T-helper 1 cell treated with Interleukin-12 subunit alpha and Interleukin-12 subunit beta and Interleukin-4 antibody, amounts not matched to agents 30 ng/mL and 1 ng/mL, for 36 hours (primary cell): ENCODE results near the gene PDP2. TPM values are rescaled to one million over a fixed set of nuclear protein-coding genes. Genes with fewer than 3 reads are reported as not detected.

Source experiments
- intact Hi-C: fragments of 100-400 bp; cut with micrococcal nuclease; formaldehyde crosslinking; loops from one replicate; pipeline ENCODE4 v1.15.1; 2024
- total RNA-seq: library from RNA; stranded (reverse); gene quantifications from 2 replicates; pipeline ENCODE4 v1.2.3, GENCODE V29; 2022

The PDP2 gene
- total RNA-seq, 1 donor from 2014 or later = 30.8 TPM

GRCh38 chr16:66902648-66903543, 22.6 kb downstream of the PDP2 start:
- intact Hi-C loops = no loop called here

- intact Hi-C loops = no loop called here
Measured at GRCh38 chr16:66903544-66904427, 23.5 kb downstream of the PDP2 start.

- intact Hi-C loops = no loop called here
Measured at GRCh38 chr16:66904428-66904845, 24.1 kb downstream of the PDP2 start.

GRCh38 chr16:66904846-66905632, 24.7 kb downstream of the PDP2 start:
- intact Hi-C loops = no loop called here

GRCh38 chr16:66905633-66906539, 25.6 kb downstream of the PDP2 start:
- intact Hi-C loops = no loop called here

DNA sequence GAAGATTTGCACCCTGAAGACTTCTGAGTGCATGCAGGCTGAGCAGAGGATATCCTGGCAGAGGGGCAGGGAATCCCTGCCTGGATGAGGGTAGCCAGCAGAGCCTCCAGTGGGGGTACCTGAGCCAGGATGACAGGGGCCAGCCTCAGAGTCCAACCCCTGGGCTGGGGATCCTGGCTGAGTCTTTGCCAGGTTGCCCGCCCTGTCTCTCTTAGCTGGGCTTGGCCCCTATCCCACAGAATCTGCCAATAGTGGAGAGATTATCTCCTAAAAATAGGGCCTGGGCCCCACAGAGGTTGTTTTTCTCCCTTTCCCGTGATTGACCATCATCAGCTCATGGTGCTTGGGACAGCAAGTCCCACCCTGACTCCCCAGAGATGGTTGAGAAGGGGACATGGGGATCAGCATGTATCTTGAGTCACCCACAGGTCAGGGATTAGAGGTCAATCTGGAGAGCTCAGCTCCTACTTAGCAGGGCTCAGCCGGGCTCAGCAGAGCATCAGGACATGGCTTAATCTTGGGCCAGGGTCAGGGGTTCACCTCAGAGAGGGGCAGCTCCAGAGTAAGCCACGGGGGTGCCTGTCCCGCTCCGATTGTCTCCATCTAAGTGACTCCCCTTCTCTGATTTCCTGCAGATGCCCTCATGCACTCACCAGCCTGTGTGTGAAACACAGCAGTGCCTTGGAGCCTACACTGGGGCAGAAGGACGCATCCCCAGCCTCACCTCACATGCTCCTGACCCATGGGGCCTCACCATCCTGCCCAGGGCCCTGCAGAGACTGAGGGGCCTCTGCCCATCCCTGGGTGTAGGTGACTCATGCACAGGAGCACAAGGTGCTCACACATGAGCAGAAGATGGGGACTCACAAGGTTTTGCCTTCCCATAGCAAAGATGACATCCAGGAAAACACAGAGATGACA, 26.9 kb downstream of the PDP2 start:
- intact Hi-C loops = no loop called here

DNA sequence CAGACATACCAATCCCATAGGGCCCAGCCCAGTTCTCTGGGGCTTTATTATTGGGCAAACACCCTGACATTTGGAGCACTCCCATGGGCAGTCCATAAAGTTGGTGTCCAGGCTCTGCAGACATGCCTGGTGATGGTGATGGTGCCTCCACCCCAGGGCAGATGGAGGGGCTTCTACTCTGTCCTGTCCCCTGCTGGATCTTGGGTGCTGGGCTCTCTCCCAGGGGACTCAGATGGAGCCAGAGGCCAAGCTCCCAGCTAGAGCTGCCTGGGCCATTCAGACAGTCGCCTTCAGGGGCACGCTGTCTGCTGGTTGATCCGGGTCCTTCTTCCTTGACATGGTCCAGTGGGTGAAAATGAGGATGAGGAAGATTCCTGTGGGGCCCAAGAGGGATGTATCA, 27.8 kb downstream of the PDP2 start:
- intact Hi-C loops = no loop called here

GRCh38 chr16:66908762-66909559, 28.6 kb downstream of the PDP2 start:
- intact Hi-C loops = no loop called here

- intact Hi-C loops = no loop called here
Measured at GRCh38 chr16:66910175-66910940, 30.0 kb downstream of the PDP2 start.

DNA sequence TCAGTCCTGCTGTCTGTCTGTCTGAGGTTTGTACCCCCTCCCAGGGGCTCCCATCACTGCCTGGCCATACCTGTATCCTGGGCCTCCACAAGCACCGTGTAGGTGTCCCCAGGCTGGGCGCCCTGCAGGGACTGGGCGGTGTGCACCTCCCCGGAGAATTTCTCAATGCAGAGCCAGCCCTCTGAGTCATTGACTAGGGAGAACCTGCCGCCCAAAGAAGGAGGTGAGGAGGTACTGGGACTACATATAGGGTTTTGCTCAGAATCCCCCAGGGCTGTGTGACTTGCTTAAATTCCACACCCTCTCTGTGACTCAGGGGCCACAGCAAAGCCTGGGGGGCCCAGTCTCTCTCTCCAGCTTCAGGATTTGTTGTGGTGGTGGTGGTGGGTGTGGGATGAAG, 30.8 kb downstream of the PDP2 start:
- intact Hi-C loops = no loop called here

DNA sequence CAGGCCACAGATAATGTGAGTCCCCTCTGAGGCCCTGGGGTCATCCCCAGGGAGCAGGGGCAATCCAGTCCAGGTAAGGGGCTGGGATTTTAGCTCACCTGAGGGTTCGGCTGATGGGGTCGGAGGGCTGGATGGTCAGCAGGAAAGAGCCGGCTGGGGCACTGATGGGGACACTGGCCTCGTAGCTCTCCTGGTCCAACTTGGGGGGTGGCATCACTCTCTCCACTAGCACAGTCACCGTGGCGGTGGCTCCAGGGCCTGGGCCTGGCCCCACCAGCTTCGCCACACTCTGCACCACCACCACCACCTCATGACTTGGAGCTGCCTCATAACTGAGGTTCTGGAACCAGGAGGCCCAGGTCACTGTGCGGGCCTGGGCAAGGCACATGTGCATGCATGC, 31.5 kb downstream of the PDP2 start:
- intact Hi-C loops = no loop called here

GRCh38 chr16:66913081-66913480, 32.8 kb downstream of the PDP2 start:
- intact Hi-C loops = no loop called here

DNA sequence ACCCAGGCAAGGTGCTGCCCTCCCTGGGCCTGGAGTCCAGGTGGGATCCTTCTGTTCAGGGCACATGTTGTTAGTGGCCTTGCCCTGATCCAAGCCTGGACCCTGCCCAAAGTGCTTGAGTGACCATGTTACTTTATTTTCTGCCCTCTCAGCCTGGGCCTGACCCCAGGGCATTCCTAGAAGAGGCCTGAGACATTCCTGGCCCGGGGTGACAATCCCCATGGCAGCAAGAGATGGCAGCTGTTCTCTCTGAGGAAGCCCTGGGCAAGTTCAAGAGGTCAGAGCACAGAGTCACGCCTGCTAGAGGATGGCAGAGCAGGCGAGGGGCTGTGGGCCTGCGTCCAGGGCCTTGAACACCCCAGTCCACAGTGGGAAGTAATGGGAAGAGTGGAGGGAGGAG, 33.4 kb downstream of the PDP2 start:
- intact Hi-C loops = no loop called here

DNA sequence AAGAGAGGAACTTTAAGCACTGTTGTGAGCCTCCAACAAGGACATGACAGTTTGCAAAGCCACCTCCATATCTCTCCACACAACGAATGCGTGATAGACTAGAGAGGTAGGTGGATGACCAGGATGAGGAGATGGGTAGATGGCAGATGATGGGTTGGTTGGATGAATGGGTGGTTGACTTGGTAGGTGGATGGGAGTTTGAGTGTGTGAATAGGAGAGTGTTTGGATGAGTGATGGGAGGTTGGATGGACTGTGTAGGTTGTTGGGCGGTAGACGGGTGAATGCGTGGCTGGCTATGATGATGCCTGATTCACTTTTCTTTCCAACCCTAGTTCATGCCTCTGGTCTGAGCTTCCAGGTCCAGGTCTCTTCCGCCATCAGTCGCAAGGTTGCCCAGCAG, 34.2 kb downstream of the PDP2 start:
- intact Hi-C loops = no loop called here

DNA sequence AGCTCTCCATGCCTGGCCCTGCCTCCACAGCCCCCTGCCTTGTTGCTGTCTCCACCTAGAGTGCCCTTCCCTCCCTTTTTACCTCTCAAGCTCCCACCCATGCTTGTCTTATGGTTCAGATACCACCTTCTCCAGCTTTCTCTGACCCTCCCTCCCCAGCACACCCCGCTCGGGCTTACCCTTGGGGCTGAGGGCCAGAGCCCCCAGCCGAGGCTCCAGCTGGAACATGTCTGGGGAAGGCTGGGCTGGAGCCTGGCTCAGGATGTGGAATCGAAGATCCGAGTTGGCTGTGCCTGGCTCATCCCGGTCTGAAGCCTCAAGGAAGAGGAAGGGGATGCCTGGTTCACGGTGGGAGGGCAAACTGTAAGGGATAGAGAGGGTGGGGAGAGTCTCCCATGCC, 34.7 kb downstream of the PDP2 start:
- intact Hi-C loops = no loop called here

GRCh38 chr16:66916518-66916917, 36.2 kb downstream of the PDP2 start:
- intact Hi-C loops = no loop called here

- intact Hi-C loops = no loop called here
Measured at GRCh38 chr16:66917741-66918140, 37.4 kb downstream of the PDP2 start.

DNA sequence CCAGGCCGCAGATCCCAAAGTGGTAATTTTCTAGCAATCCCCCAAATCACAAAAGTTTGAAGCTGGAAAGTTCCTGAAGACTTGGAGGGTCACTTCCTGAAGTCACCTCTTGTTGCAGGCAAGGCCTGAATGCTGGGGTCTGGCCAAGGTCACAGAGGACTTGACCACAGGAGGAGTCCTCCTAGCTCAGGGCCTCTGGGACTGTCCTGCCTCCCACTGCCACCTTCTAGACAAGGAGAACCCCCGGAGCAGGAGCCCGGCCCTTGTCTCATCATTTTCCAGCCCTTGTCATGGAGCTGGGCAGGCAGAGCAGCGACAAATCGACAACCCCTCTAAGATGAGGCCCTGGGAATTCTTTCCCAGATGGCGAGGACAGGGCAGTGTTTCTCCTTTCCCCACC, 38.0 kb downstream of the PDP2 start:
- intact Hi-C loops = no loop called here
